ENCODE measurements around the gene MPP2. TPM values are rescaled to one million over a fixed set of nuclear protein-coding genes. Genes with fewer than 3 reads are reported as not detected.

MPP2 gene
- total RNA-seq, 1 donor from 2014 or later: 16.7 TPM

DNA sequence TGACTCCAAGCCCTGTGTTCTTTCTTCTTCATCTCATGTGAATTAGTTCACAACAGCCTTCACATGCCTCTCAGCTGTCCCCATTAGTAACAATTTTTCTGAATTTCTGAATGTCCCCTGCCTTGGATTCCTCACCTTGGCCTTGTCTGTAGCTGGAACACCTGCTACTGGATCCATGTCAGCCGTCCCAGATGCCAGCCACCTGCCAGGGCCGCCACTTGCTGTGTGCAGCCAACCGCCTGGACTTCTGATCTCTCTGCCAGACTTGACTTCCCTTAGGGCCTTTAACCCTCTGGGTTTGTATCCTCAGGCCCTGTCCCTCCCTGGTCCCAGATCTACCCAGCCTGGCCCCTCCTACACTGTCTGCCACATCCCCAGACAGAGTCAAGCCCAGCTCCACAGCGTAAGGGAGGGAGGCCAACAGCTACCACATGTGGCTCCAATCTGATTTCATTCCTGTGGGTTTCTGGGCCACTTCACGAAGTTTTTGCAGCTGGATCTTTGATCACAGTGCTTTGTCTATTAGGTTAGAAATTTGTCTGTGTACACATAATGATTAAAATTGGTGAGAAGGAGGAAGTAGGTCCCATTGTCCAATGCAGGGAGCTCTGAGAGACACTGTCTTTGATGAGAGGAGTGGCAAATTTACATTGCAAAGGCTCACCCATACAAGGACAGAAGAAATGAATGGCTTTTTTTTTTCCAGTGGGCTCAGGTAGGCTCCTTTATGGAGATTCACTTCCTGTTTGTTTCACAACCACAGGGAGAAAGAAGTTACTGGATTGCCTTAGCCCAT, 15.3 kb downstream of the MPP2 start:
- Histone ChIP-seq H3K9me3 (no peaks in the 10 kb centered on the region), H3K36me3 (peaks cover 4 to 12% of the 10 kb centered on the region in 2 donors), H3K4me1 (no peaks in the 10 kb centered on the region), H3K27me3 (no peaks in the 10 kb centered on the region), H3K4me3 (no peak overlapping the region), H3K27ac (no peak overlapping the region)
- TF ChIP-seq, protein P1, sequence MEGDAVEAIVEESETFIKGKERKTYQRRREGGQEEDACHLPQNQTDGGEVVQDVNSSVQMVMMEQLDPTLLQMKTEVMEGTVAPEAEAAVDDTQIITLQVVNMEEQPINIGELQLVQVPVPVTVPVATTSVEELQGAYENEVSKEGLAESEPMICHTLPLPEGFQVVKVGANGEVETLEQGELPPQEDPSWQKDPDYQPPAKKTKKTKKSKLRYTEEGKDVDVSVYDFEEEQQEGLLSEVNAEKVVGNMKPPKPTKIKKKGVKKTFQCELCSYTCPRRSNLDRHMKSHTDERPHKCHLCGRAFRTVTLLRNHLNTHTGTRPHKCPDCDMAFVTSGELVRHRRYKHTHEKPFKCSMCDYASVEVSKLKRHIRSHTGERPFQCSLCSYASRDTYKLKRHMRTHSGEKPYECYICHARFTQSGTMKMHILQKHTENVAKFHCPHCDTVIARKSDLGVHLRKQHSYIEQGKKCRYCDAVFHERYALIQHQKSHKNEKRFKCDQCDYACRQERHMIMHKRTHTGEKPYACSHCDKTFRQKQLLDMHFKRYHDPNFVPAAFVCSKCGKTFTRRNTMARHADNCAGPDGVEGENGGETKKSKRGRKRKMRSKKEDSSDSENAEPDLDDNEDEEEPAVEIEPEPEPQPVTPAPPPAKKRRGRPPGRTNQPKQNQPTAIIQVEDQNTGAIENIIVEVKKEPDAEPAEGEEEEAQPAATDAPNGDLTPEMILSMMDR (IDR thresholded peaks at IDR 0.05): no peak
- intact Hi-C loops (cut with DNase I): no loop called here
- no peak for DNase-seq (ENCODE audit: low spot score in 2 of 2)

GRCh38 chr17:43890240-43890639, 17.1 kb downstream of the MPP2 start:
- H3K9me3 ChIP-seq: no peaks in the 10 kb centered on the region
- no peaks in the 10 kb centered on the region for H3K4me1 ChIP-seq
- TF ChIP-seq, protein P1 (IDR thresholded peaks at IDR 0.05): no peak
- intact Hi-C loops (cut with DNase I): no loop called here
- peaks cover 0 to 6% of the 10 kb centered on the region in 2 donors for H3K36me3 ChIP-seq
- no peaks in the 10 kb centered on the region for H3K27me3 ChIP-seq
- DNase-seq (ENCODE audit: low spot score in 2 of 2): no peak
- H3K4me3 ChIP-seq: no peak overlapping the region
- H3K27ac ChIP-seq: no peak overlapping the region

DNA sequence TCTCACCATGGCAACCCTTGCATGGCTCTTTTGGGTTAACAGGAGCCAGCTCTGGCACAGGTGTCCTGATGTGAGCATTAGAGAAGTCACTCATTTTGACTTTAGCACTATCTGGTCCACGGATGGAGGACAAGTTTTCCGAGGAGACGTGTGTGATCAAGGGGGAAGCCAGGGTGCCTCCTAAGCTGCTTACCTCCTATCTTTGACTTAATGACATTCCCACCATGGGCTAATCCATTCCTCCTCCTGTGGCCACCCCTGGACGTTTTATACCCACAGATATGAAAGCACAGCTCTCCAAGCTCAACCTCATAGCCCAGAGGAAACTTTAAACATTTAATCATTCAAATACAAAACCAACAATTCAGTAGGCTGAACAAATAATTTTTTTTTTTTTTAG, 18.8 kb downstream of the MPP2 start:
- no peaks in the 10 kb centered on the region for H3K4me1 ChIP-seq
- H3K27ac ChIP-seq: no peak overlapping the region
- TF ChIP-seq, protein P1 (IDR thresholded peaks at IDR 0.05): no peak
- no peaks in the 10 kb centered on the region for H3K27me3 ChIP-seq
- peaks cover 0 to 6% of the 10 kb centered on the region in 2 donors for H3K36me3 ChIP-seq
- H3K4me3 ChIP-seq: no peak overlapping the region
- no peaks in the 10 kb centered on the region for H3K9me3 ChIP-seq
- no peak for DNase-seq (ENCODE audit: low spot score in 2 of 2)
- intact Hi-C loops (cut with DNase I): no loop called here

- H3K27me3 ChIP-seq: no peaks in the 10 kb centered on the region
- no peaks in the 10 kb centered on the region for H3K9me3 ChIP-seq
- H3K4me3 ChIP-seq: no peak overlapping the region
- no peak for DNase-seq (ENCODE audit: low spot score in 2 of 2)
- TF ChIP-seq, protein P1 (IDR thresholded peaks at IDR 0.05): no peak
- H3K27ac ChIP-seq: no peak overlapping the region
- intact Hi-C loops (cut with DNase I): no loop called here
- peaks cover 32 to 34% of the 10 kb centered on the region in 2 donors for H3K36me3 ChIP-seq
- H3K4me1 ChIP-seq: no peaks in the 10 kb centered on the region
These were observed 24.4 kb downstream of the MPP2 start for GRCh38 chr17:43882761-43883415.

DNA sequence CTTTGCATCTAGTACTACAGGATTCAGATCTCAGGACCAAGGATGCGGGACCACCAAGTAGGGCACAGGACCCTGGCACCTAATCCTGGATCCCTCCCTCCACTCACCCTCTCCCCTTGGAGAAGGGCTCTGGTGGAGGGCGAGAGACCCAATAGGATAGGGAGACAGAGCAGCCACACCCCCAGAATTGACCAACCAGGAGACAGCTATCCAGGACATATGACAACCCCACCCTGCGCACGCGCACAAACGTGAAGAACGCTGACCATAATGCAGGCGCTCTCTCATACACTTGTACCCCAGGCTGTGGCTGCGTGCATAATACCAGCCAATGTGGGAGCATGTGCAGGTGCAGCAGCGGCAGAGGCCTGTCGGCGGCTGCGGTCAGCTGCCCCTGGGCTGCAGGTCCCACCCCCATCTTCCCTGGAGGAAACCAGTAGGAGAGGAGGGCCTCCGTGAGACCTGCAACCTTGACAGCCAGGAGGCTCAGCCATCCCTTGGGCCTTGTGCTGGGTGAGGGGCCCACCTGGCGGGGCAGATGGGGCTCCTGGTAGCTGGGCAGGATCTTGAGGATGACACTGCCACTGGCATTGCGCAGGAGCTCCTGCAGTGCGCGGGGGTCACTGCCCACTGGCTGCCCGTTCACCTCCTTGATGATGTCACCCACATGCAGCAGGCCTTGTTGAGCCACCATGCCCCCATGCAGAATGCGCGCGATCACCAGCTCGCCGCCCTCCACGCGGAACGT, 25.4 kb downstream of the MPP2 start:
- H3K27ac ChIP-seq: no peak overlapping the region
- no peak overlapping the region for H3K4me3 ChIP-seq
- H3K4me1 ChIP-seq: no peaks in the 10 kb centered on the region
- H3K9me3 ChIP-seq: no peaks in the 10 kb centered on the region
- DNase-seq (ENCODE audit: low spot score in 2 of 2): no peak
- H3K27me3 ChIP-seq: no peaks in the 10 kb centered on the region
- peaks cover 37 to 44% of the 10 kb centered on the region in 2 donors for H3K36me3 ChIP-seq
- intact Hi-C loops (cut with DNase I): no loop called here
- TF ChIP-seq, protein P1 (IDR thresholded peaks at IDR 0.05): no peak

Data from ascending aorta (tissue), 2 donors.